Dermis blood vessel endothelial cell (primary cell): ENCODE data around the gene CLASP2. TPM values are rescaled to one million over a fixed set of nuclear protein-coding genes. Genes with fewer than 3 reads are reported as not detected.
"Not testable (repeated sequence)": the region's sequence is repeated elsewhere in the genome, so short reads cannot be mapped to it uniquely, and the experiment has no call there.

Experiments
- DNase-seq: peaks from one replicate; pipeline ENCODE4 v3.0.0; 2010
- total RNA-seq: library from RNA; depleted of rRNA; stranded (reverse); fragments of >200 nt; gene quantifications from 2 replicates; pipeline ENCODE4 v1.2.3, GENCODE V29; 2014

The CLASP2 gene
- total RNA-seq, 1 donor from 2014 or later, result 63.1 TPM

- DNase-seq, result peak; percentile 7
These were observed 30.5 kb downstream of the CLASP2 start for GRCh38 chr3:33687406-33688010.

GRCh38 chr3:33682770-33683169 is 35.3 kb downstream of the CLASP2 start:
- DNase-seq, result no peak

- no peak for DNase-seq
These were observed 36.4 kb downstream of the CLASP2 start for GRCh38 chr3:33681667-33682066.

GRCh38 chr3:33678073-33678472 is 40.0 kb downstream of the CLASP2 start:
- DNase-seq, result no peak

DNA sequence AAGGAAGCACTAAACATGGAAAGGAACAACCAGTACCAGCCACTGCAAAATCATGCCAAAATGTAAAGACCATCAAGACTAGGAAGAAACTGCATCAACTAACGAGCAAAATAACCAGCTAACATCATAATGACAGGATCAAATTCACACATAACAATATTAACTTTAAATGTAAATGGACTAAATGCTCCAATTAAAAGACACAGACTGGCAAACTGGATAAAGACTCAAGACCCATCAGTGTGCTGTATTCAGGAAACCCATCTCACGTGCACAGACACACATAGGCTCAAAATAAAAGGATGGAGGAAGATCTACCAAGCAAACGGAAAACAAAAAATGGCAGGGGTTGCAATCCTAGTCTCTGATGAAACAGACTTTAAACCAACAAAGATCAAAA is 44.6 kb downstream of the CLASP2 start:
- DNase-seq, result not testable (repeated sequence)

- DNase-seq, result no peak
These were observed 49.4 kb downstream of the CLASP2 start for GRCh38 chr3:33668618-33669017.

DNA sequence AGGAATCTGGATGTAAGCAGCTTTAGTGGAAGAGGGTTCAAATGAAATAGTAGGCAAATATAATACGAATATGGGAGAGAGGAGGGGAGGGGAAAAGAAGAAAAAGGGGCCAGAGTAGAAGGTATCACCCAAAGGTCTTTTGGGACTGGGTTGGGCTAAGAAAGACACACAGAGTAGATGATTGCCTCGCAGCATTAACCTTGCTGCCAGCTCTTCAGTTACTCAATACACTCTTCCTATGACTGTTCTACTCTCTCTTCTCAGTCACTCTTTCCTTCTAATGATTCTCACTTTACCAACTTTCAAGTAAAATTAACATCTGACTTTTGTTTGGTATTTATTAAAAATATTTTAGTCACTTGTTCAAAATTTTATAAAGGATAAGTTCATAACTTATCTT is 52.8 kb downstream of the CLASP2 start:
- DNase-seq, result no peak

GRCh38 chr3:33664195-33664594 is 53.9 kb downstream of the CLASP2 start:
- peak; percentile 57 for DNase-seq

GRCh38 chr3:33663042-33663441 is 55.0 kb downstream of the CLASP2 start:
- DNase-seq, result no peak

DNA sequence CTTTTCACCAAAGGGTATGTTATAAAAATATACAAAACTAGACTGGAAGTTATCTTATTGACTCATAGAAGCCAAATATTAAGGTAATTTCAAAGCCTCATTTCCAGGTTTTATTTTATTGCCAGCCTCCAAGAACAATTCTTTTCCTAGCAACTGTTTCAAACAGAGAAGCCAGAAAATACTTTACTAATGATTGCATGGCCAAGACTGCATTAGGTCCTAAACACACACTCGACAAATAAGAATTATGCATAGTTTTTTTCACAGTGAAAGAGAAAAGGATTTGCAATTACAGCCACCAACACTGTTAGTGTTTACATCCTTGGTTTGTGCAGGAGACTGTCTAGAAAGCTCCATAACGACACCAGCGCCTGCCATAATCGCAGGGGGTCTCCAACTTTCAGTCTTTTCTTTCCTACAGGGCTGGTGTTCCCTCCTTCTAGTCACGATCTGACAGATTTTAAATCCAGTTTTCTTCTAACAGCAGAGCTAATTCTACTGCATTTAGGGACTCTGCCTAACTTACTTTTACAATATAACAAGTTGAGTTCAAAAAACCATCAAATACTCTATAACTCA is 58.1 kb downstream of the CLASP2 start:
- no peak for DNase-seq

- peak; percentile 82 for DNase-seq
These were observed 58.8 kb downstream of the CLASP2 start for GRCh38 chr3:33658991-33659848.

- peak; percentile 4 for DNase-seq
These were observed 59.4 kb downstream of the CLASP2 start for GRCh38 chr3:33658621-33658990.

GRCh38 chr3:33658039-33658438 is 60.0 kb downstream of the CLASP2 start:
- no peak for DNase-seq

DNA sequence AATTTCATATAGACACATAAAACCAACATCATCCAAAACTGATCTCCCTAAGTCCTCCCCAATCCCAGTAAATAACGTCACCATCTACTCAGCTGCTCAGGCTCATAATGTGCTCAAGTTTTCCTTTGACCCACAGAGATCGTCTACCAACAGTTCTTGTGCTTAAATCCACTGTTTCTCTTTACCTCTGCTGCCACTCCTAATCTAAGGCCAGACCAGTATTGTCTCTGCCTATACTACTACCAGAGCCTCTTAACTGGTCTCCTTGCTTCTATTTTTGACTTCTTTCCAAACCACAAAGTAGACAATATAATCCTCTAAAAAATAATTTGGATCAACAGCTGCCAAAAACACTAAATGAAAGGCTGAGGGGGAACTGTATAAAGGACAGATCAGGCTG is 65.3 kb downstream of the CLASP2 start:
- DNase-seq, result no peak

DNA sequence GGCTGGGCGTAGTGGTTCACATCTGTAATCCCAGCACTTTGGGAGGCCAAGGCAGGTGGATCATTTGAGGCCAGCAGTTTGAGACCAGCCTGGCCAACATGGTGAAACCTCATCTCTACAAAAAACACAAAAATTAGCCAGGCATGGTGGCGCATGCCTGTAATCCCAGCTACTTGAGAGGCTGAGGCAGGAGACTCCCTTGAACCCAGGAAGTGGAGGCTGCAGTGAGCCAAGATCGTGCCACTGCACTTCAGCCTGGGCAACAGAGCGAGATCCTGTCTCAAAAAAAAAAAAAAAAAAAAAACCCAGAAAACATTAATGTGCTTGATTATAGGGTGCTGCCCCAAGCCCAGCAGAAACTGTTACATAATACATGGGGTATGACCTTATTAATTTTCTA is 67.0 kb downstream of the CLASP2 start:
- not testable (repeated sequence) for DNase-seq

GRCh38 chr3:33650495-33650894 is 67.6 kb downstream of the CLASP2 start:
- no peak for DNase-seq

GRCh38 chr3:33648793-33649192 is 69.3 kb downstream of the CLASP2 start:
- no peak for DNase-seq

DNA sequence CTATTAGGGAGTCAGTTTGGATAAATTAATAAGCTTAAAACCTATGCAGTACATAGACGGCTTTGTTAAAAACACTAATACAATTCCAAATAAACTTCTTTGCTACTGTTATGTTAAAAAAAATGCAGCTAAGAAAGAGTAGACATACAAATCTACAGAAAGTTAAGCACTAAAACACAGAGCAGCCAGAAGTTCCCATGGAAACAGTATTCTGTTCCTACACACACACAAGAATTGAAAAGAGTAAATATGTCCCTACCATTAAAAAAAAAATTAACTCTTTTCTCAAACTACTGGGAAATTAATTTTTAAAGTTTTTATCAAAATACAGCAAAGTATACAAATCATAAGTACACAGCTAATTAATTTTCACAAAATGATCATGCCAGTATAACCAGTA is 71.6 kb downstream of the CLASP2 start:
- no peak for DNase-seq

DNA sequence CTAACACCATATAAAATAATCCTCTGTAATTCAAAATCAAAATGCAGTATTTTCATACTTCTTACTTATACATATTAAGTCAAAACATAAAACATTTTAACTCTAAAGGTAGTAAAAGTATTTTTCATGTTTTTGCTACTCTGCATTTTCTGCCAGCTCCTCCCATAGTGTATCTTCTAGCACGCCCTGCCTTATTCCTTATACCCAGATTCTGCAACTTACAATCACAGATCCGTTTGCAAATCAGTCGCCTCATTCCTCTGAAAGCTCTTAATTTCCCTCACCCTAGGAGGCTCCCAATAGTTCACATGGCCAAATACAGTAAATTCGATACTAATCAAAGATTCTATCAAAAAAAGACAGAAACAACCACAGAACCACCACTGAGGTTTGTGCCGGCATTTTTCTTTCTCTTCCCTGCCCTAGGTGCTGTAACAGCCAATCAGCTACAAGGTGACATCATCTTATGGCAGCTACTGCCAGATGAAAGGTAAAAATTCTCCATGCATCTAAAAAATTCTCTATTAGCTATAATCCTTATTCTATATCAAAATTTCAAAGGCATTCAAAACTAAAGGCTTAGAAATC is 72.9 kb downstream of the CLASP2 start:
- peak; percentile 57 for DNase-seq

- DNase-seq, result no peak
These were observed 73.5 kb downstream of the CLASP2 start for GRCh38 chr3:33644582-33644981.

- no peak for DNase-seq
These were observed 75.2 kb downstream of the CLASP2 start for GRCh38 chr3:33642806-33643205.

- DNase-seq, result no peak
These were observed 78.2 kb downstream of the CLASP2 start for GRCh38 chr3:33639889-33640288.

DNA sequence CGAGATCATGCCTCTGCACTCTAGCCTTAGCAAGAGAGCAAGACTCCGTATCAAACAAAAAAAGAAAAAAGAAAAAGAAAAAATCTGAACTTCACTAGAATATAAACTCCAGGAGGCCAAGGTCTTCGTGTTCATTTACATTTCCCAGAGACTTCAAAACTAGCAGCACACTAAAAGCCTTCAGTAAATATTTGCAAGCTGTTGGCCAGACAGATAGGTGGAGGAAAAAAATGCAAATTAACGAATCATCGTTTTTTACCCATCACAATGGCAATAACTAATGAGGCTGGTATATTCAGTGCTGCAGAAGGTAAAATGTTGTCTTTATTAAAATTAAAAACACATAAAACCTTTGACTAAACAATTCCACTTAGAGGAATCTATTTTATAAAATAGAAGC is 80.6 kb downstream of the CLASP2 start:
- DNase-seq, result no peak
